DMS153 treated with DMSO at 0.1 percent for 48 hours (cell line): ENCODE data around the gene GFER.
A peak's percentile ranks its signal among the peaks of the same experiment; 100 is the strongest.
"Not testable (repeated sequence)": the region's sequence is repeated elsewhere in the genome, so short reads cannot be mapped to it uniquely, and the experiment has no call there.

Source experiments
- DNase-seq: peaks from one replicate; lab custom pipeline; 2025; ENCODE audit not compliant: unreplicated experiment; lab: John Stamatoyannopoulos, UW

The GFER gene

DNA sequence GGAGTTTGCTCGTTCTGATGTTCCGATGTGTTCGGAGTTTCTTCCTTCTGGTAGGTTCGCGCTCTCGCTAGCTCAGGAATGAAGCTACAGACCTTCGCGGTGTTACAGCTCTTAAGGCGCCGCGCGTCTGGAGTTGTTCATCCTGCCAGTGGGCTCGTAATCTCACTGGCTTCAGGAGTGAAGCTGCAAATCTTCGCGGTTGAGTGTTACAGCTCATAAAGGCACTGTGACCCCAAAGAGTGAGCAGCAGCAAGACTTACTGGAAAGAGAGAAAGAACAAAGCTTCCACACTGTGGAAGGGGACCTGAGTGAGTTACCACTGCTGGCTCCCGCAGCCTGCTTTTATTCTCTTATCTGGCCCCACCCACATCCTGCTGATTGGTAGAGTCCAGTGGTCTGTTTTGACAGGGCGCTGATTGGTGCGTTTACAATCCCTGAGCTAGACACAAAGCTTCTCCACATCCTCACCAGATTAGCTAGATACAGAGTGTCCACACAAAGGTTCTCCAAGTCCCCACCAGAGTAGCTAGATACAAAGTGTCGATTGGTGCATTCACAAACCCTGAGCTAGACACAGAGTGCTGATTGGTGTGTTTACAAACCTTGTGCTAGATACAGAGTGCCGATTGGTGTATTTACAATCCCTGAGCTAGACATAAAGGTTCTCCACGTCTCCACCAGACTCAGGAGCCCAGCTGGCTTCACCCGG, 26.4 kb upstream of the GFER start:
- DNase-seq: not testable (repeated sequence)

DNA sequence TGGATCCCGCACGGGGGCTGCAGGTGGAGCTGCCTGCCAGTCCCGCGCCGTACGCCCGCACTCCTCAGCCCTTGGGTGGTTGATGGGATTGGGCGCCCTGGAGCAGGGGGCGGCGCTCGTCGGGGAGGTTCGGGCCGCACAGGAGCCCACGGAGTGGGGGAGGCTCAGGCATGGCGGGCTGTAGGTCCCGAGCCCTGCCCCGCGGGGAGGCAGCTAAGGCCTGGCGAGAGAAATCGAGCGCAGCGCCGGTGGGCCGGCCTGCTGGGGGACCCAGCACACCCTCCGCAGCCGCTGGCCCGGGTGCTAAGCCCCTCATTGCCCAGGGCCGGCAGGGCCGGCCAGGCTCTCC, 25.9 kb upstream of the GFER start:
- not testable (repeated sequence) for DNase-seq

DNA sequence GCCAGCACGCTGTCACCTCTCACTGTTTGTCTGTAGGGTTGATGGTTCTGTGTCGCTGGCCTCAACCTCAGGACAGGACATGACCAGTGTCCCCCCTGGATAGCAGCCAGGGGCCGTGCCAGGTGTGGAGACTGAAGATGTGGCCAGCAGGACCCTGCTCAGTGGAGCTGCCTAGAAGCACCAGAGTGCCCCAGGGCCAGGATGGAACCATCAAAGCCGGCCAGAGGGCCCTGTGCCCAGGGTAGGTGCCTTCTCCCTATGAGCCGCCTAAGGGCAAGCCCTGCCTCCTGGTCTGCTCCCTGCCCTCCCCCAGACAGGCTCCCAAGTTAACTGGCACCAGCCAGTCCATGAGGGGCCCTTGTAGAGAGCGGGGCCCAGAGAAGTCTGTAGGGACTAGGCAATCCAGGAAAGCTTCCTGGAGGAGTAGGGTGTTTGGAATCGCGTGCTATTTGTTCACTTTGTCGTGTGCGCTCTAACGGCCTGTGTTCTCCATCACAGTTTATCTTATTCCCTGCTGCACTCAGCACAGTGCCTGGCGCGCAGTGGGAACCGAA, 25.2 kb upstream of the GFER start:
- DNase-seq: no peak

DNA sequence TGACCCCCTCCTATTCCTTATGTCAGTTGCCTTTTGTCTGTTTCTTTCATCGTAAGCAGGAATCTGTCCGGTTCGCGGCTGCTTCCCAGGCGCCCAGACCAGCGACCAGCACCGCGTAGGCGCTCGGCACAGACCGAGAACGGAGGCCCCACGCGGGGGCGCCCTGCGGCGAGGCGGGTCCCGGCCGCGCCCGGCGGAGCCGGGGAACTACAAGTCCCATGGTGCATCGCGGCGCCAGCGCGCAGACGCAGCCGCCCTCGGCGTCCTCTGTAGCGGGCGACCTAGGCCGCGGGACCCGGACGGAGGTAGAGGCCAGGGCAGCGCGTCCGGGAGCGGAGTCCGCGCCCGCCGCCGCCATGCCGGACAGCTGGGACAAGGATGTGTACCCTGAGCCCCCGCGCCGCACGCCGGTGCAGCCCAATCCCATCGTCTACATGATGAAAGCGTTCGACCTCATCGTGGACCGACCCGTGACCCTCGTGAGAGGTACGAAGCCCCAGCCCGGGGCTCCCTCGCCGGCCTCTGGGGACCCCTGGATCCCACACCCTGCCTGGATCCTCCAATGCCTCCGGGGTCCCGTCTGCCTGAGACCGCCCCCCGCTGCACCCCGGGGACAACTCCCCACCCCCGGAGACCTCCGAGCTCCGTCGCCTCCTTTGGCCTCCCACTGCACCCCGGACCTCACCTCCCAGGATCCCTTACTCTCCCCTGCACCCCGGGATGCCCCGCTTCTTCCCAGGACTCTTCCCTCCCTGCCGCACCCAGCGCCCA, 24.5 kb upstream of the GFER start, which contains the start of gene NDUFB10:
TSS of gene NDUFB10 (plus strand) at position 270 of the 771 bp plus-strand sequence. CDS start at position 357, 87 bp downstream.
- peak; percentile 72 for DNase-seq

DNA sequence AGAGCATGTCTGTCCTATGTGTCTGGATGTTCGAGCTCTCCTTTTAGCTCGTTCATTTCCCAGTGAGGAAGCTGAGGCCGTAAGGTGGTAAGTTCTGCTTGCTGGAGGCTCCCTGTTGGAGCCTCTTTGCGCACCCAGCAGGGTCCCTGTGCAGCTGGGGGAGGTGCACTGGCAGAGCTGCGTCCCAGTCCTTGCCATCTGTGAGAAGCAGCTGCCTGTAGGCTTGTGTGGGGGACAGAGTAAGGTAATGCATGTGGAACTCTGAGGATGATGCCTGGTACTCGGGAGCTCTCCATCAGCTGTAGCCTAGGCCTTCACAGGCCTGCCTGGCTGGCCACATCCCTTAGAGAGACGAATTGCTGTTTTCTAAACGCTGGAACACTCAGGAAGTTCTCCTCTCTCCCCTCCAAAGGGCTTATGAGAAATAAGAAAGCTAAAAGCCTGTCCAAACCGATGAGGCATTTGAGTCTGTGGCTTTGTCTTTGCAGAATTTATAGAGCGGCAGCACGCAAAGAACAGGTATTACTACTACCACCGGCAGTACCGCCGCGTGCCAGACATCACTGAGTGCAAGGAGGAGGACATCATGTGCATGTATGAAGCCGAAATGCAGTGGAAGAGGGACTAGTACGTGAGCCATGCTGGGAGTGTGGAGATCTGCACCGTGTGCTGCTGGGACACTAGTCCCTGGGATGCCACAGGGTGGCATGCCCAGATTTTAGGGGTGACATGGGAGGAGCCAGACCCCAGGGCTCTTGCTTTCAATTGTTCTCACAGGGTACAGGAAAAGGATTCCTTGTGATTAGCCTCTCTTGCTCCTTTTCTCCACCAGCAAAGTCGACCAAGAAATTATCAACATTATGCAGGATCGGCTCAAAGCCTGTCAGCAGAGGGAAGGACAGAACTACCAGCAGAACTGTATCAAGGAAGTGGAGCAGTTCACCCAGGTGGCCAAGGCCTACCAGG, 23.0 kb upstream of the GFER start:
- no peak for DNase-seq

DNA sequence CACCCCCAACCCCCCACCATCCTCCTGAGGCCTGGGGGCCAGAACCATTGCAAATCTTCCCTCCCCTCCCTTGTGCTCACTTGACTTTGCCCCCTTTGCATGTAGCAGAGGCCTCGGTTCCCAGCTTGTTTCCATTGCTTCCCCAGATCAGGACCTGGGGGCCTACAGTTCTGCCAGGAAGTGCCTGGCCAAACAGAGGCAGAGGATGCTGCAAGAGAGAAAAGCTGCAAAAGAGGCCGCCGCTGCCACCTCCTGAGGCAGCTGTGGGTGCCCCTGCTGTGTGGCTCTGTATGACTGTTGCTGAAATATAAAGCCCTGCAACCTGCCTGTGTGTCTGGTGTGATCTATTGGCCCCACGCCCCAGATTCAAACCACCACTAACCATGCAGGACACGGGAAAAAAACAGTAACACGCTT, 22.3 kb upstream of the GFER start:
- no peak for DNase-seq

DNA sequence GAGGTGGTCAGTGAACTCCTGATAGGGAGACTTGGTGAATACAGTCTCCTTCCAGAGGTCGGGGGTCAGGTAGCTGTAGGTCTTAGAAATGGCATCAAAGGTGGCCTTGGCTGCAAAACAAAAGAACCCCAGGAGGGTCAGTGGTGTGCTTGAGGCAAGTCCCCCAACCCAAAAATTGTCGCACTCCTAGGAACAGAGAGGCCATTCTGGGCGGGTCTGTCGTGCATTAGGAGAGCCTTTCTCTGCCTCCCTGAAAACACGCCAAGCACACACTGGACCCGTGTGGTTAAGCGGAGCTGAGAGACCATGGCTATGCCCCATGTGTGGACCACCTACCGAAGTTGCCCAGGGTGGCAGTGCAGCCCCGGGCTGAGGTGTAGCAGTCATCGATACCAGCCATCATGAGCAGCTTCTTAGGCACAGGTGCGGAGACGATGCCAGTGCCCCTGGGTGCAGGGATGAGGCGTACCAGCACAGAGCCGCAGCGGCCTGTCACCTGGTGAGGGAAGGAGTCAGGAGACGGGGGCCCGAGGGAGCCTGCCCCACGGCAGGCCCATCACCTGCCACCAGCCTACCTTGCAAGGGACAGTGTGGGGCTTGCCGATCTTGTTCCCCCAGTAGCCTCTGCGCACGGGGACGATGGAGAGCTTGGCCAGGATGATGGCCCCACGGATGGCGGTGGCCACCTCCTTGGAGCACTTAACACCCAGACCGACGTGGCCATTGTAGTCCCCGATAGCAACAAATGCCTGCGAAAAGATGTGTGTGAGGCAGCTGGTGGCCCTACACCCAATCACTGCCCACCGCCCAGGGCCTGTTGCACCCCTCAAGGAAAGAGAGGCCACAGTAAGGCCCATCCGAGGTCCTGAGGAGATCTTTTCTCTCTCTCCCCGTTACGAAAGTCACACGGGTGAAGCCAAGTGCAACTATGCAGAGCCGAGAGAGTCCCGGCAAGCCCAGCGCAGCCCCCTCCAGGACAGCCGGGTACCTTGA, 21.5 kb upstream of the GFER start:
- DNase-seq: not testable (repeated sequence)

DNA sequence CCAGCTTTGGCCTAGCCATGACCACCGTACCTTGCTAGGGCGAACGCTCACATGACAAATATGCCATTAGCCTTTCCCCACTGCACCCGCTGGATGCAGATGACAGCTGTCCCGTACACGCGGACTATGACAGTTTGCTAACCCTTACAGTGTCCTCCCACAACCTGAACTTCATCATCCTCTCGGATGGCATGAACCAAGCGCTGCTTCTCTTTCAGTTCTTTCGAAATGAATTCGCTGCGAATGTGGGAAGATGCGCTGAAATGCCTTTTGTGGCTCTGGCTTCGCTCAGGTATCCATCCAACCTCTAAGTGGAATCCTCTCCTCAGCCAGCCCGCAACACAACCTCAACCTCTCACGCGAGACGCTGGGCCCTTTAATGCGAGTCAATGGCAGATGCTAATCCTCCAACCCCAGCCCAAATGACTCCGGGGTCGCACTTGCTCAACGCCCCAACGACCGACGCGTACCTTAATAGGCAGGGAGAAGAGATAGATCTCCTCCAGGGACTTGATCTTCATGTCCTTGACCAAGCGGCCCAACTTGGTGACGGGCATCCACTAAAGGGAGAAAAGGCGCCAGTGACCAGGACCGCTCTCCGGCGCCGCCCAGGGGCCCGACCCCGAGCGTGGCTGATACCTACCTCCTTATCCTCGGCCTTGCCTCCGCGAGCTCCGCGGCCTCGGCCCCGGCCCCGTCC, 20.0 kb upstream of the GFER start:
- no peak for DNase-seq

DNA sequence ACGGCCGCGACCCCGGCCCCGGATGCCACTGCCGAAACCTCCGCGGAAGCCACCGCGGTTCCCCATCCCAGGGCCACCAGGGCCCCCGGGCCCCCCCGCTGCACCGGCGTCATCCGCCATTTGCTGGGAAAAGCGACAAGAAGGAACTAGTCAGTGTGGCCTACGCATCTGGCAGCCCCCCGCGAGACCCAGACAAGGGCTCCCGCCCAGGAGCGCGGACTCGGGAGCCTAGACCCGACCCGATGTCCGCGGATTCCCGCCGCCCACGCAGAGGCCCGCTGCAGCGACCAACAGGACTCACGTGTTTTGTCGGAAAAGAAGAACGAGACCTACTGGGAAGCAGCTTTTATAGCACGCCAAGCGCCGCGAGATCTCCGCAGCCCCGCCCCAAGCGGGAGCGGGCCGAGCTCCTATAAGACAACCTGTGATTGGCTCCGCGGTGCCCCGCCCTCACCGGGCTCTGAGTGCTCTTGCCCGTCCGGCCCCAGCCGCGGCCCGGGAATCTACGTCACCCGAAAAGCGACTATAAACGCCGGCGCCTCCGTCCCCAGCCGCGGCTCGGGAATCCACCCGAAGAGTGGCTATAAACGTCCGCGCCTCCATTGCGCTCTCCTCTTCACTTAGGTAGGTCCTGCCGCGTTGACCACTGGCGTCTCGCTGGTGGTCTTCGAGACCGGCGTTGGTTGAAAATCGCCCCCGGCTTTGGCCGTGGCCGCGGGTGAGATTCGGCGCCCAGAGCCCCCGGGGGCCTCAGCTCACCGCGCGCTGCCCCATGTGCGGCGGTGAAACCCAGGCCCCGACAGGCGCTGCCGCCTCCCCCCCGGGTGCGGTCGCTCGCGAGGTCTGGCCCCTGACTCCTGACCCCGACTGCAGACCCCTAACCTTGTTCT, 19.2 kb upstream of the GFER start, which contains the start of gene RPS2:
TSS of gene RPS2 (minus strand) at position 321 of the 890 bp plus-strand sequence. CDS start at position 120, 201 bp downstream.
- peak; percentile 96 for DNase-seq

DNA sequence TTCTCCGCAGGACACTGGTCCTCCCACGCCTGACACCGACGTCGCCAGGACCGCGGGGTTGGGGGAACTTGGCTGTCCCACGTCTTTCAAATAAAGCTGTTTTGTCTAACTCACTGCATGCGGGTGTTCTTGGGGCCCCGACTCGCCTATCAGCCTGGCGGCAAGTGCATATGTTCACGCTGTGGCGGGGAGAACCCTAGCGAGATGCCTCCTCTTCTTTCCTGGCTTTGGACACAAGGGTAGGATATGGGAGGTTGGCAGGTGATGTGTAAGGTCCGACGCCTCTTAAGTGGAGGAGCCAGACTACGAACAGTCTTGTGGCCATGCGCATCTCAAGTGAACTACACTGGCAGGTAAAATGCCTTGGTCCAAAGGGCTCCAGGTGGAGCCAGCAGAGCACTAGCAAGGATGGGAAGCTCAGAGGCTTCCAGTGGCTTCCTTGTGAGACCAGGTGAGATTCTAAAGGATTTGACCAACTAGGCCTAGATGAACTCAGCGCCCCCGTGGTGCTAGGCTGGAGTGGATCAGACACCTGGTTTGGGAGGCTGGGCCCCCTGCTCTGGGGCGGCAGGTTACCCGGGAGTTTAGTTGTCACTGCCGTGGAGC, 18.5 kb upstream of the GFER start:
- no peak for DNase-seq

DNA sequence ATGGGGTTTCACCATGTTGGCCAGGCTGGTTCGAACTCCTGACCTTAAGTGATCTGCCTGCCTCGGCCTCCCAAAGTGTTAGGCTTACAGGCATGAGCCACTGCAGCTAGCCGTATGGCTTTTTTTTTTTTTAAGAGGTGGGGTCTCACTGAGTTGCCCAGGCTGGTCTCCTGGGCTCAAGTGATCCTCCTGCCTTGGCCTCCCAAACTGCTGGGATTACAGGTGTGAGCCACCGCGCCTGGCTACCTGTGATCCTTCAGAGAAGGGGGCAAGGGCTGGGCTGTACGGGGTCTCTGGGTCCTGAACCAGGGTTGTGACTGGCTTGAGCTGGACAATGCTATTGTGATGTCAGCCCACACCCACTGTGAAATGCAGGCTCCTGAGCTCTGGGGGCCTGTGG, 17.5 kb upstream of the GFER start, which contains the start of gene RNF151:
TSS of gene RNF151 (plus strand) at position 397 of the 400 bp plus-strand sequence. CDS start 26 bp downstream, outside the sequence.
- DNase-seq: no peak

DNA sequence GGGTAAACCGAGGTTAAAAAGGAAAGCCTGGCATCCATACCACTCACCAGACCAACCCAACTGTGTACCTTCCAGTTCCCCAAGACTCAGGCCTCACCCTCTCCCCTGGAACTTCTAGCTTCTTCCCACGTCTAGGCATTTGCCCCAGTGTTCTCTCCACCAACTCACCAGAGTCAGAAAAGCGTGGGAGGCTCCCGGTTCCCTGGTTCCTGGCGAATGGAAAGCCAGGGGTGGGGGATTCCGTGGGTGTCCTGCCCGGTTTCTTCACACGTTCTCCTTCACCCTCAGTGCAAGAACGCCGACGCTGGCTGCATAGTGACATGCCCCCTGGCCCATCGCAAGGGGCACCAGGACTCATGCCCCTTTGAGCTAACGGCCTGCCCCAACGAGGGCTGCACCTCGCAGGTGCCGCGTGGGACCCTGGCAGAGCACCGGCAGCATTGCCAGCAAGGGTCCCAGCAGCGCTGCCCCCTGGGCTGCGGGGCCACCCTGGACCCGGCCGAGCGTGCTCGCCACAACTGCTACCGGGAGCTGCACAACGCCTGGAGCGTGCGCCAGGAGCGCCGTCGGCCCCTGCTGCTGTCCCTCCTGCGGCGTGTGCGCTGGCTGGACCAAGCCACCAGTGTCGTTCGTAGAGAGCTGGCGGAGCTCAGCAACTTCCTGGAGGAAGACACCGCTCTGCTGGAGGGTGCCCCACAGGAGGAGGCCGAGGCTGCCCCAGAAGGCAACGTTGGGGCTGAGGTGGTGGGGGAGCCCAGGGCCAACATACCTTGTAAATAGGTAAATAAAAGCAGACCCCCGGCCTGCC, 15.6 kb upstream of the GFER start:
- no peak for DNase-seq

DNA sequence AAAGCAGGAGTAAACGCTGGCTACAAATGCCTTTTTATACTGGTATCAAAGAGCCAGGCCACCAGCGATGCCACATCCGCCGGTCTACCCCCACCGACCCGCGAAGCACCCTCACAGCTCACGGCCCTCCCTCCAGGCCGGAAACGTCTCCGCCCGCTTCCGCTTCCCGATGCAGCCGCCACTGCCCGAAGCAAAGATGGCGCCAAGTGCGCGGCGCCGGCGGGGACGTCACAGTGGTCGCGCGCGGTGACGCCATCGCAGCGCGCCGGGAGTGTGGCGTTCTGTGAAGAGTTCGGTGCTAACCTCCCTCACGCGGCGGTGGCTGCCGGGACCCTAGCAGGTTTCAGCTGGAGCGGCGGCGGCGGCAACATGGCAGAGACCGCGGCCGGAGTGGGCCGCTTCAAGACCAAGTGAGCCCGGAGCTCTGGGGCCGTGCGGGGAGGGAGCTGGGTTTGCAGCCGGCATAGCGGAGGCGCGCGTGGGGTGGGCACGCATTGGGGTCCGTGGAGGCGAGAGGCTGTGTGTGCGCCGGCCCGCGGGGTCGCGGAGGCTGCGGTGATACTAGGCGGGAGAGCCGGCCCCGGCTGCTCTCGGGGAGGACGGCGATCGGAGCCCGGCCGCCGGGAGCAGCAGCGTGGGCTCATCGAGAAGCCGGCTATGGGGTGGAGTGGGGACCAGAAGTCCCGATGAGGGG, 12.1 kb upstream of the GFER start, which contains the start of gene TBL3:
TSS of gene TBL3 (plus strand) at position 258 of the 694 bp plus-strand sequence. CDS start at position 370, 112 bp downstream.
- DNase-seq: peak; percentile 83

DNA sequence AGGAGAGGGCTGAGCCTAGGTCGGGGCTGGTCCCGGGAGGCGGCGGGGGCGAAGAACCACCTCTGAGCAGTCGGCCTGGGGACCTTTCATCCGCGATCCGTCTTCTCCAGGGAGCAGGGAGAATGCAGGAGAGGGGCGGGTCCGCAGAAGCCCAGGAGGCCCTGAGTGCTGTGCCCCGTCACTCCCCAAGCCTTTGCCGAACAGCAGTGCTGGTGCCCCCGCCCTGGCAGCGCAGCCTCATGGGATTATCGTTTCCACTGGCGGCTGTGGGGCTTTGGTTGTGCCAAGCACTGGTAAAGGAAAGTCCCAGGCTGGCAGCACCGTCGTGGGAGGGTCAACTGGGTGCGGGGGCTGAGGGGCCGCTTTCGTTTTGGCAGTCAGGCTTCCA, 11.5 kb upstream of the GFER start:
- no peak for DNase-seq

DNA sequence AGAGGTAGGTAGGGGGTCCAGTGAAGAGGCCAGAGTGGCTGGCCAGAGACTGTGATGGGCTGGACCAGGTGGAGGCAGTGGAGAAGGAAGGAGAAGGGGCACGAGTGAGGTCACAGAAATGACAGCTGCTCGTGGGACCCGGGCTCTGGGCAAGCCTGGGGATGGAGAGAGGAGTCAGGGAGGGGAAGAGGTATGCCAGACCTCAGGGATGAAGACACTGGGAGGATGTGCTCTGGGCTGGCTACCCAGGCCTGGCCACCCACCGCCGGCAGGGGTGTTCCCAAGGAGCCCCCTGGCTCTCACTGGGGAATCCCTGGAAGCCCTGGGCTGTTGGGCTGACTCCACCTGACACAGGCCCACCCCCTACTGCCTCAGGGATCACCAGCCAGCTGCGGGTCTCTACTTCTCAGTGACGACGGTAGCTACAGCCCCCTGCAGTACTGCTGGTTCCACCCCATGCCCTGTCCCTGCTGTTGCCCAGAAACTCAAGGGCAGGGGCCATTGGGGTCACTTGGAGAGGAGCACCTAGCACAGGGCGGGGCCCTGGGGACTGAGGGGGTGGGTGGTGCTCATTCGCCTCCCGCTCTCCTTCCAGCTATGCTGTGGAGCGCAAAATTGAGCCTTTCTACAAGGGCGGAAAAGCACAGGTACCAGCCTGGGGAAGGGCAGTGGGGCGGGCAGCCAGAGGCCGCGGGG, 10.4 kb upstream of the GFER start:
- no peak for DNase-seq
